CD14-positive monocyte (primary cell): ENCODE data around the gene HLA-DMB. TPM values are rescaled to one million over a fixed set of nuclear protein-coding genes. Genes with fewer than 3 reads are reported as not detected.

Experiments used
- DNase-seq, 3 donors: peaks; one replicate each; pipeline ENCODE4 v3.0.0-alpha.2; 2011 to 2022
- H2AFZ ChIP-seq: 2 replicates; pipeline ENCODE4 v1.6.0; 2012; ENCODE audit warnings: mild to moderate bottlenecking, low read depth, low read length, inconsistent platforms; ENCODE audit not compliant: insufficient read depth, poor library complexity, severe bottlenecking
- H3K27ac ChIP-seq, 2 donors: 1 replicate in 1 of 2; 2 replicates in 1 of 2; pipeline ENCODE4 v1.5.1; 2012 to 2013; ENCODE audit warnings: low read length in 2 of 2, control low read depth in 1 of 2, inconsistent platforms in 1 of 2, low read depth in 1 of 2, mild to moderate bottlenecking in 1 of 2
- H3K27me3 ChIP-seq, 2 donors: one replicate each; pipeline versions ENCODE4 v1.6.0 to v1.6.1; 2011 to 2013; ENCODE audit warnings: low read length in 2 of 2; ENCODE audit not compliant: control insufficient read depth in 2 of 2, insufficient read depth in 2 of 2
- H3K36me3 ChIP-seq, 2 donors: replicated peaks in 1 of 2; 1 replicate in 1 of 2; 2 replicates in 1 of 2; pipeline versions ENCODE4 v1.5.1 to v1.6.1; 2012 to 2013; ENCODE audit warnings: low read length in 2 of 2, control low read depth in 1 of 2, inconsistent platforms in 1 of 2, mild to moderate bottlenecking in 1 of 2; ENCODE audit not compliant: insufficient read depth in 2 of 2, control insufficient read depth in 1 of 2
- H3K4me1 ChIP-seq, 2 donors: 1 replicate in 1 of 2; 2 replicates in 1 of 2; pipeline versions ENCODE4 v1.5.1 to v1.6.1; 2012 to 2013; ENCODE audit warnings: low read length in 2 of 2, control low read depth in 1 of 2, inconsistent platforms in 1 of 2, mild to moderate bottlenecking in 1 of 2, moderate library complexity in 1 of 2; ENCODE audit not compliant: insufficient read depth in 2 of 2, control insufficient read depth in 1 of 2
- H3K4me2 ChIP-seq: replicated peaks from 2 replicates; pipeline ENCODE3; 2012; ENCODE audit warnings: low read length, moderate library complexity, mild to moderate bottlenecking; ENCODE audit not compliant: poor library complexity, severe bottlenecking; ENCODE audit errors: extremely low read depth
- H3K4me3 ChIP-seq, 3 experiments: fragments of 200-600 bp in 1 of 3; sonication (generic) in 1 of 3; replicated peaks in 1 of 3; 1 replicate in 2 of 3; 2 replicates in 1 of 3; pipeline ENCODE4 v1.5.1; 2011 to 2013; ENCODE audit warnings: low read length in 3 of 3, mild to moderate bottlenecking in 3 of 3, control low read depth in 2 of 3, low read depth in 2 of 3, inconsistent platforms in 1 of 3, moderate library complexity in 1 of 3
- H3K79me2 ChIP-seq: 2 replicates; pipeline ENCODE4 v1.6.0; 2012; ENCODE audit warnings: mild to moderate bottlenecking, control low read depth, inconsistent platforms, low read length, moderate library complexity; ENCODE audit not compliant: insufficient read depth
- H3K9ac ChIP-seq: 2 replicates; pipeline ENCODE4 v1.6.0; 2017; ENCODE audit warnings: low read length, mild to moderate bottlenecking; ENCODE audit not compliant: insufficient read depth, poor library complexity, severe bottlenecking
- H3K9me3 ChIP-seq, 2 donors: replicated peaks in 1 of 2; 1 replicate in 1 of 2; 2 replicates in 1 of 2; pipeline versions ENCODE4 v1.5.1 to v1.6.1; 2012 to 2013; ENCODE audit warnings: low read length in 2 of 2, control low read depth in 1 of 2; ENCODE audit not compliant: control insufficient read depth in 1 of 2, insufficient read depth in 1 of 2
- H4K20me1 ChIP-seq: 2 replicates; pipeline ENCODE4 v1.6.0; 2012; ENCODE audit warnings: mild to moderate bottlenecking, low read length, control low read depth, moderate library complexity; ENCODE audit not compliant: insufficient read depth
- H3K27ac Mint-ChIP-seq, 7 donors: one replicate each; pipeline ENCODE4 v1.8.0; 2020; ENCODE audit warnings: mild to moderate bottlenecking in 7 of 7, mixed read lengths in 7 of 7, moderate library complexity in 6 of 7, inconsistent platforms in 2 of 7
- H3K27me3 Mint-ChIP-seq, 3 donors: one replicate each; pipeline ENCODE4 v1.8.0; 2021 to 2022; ENCODE audit warnings: low read depth in 3 of 3, mild to moderate bottlenecking in 3 of 3, mixed read lengths in 3 of 3, moderate library complexity in 3 of 3, inconsistent platforms in 1 of 3
- H3K36me3 Mint-ChIP-seq, 2 donors: one replicate each; pipeline ENCODE4 v1.8.0; 2020; ENCODE audit warnings: mixed read lengths in 2 of 2, inconsistent platforms in 1 of 2, mild to moderate bottlenecking in 1 of 2
- H3K4me1 Mint-ChIP-seq: one replicate; pipeline ENCODE4 v1.8.0; 2020; ENCODE audit warnings: mild to moderate bottlenecking, mixed read lengths
- H3K4me3 Mint-ChIP-seq, 2 donors: one replicate each; pipeline ENCODE4 v1.8.0; 2020; ENCODE audit warnings: mild to moderate bottlenecking in 2 of 2, mixed read lengths in 2 of 2, moderate library complexity in 1 of 2
- H3K9me3 Mint-ChIP-seq, 7 donors: one replicate each; pipeline ENCODE4 v1.8.0; 2020 to 2022; ENCODE audit warnings: mixed read lengths in 7 of 7, mild to moderate bottlenecking in 6 of 7, moderate library complexity in 6 of 7, inconsistent platforms in 2 of 7
- CTCF ChIP-seq: fragments of 200-600 bp; IDR thresholded peaks from one replicate; pipeline ENCODE4 v1.8.0; 2022; ENCODE audit warnings: antibody characterized with exemption, mild to moderate bottlenecking
- WGBS: methylation state at CpG from one replicate; pipeline ENCODE4 v1.1.5; 2013; ENCODE audit warnings: missing lambda C conversion rate; ENCODE audit not compliant: insufficient coverage; 5-methylcytosine and 5-hydroxymethylcytosine counted together
- intact Hi-C, 2 donors: fragments of 100-400 bp; cut with micrococcal nuclease; formaldehyde crosslinking; loops; one replicate each; pipeline versions ENCODE4 v1.15.0 to v1.15.1; 2023
- polyA plus RNA-seq, 3 donors: library from polyadenylated mRNA; depleted of rRNA in 1 of 3; unstranded in 2 of 3; stranded (reverse) in 1 of 3; fragments of 300-500 nt in 2 of 3; fragments of >200 nt in 1 of 3; fragmentation: Illumina TruSeq in 2 of 3; gene quantifications; 1 replicate in 2 of 3; 2 replicates in 1 of 3; pipeline ENCODE4 v1.2.3, GENCODE V29; 2012 to 2021

HLA-DMB gene
- polyA plus RNA-seq, 3 donors: 510 to 924 (median 726) TPM

GRCh38 chr6:32954986-32955802 is 14.4 kb upstream of the HLA-DMB start:
- Mint-ChIP-seq H3K36me3 (peaks cover 12 to 16% of the 10 kb centered on the region in 2 donors), H3K9me3 (no peaks in the 10 kb centered on the region), H3K27ac (no peak overlapping the region), H3K4me1 (peaks cover 49% of the 10 kb centered on the region), H3K27me3 (no peaks in the 10 kb centered on the region), H3K4me3 (no peak overlapping the region)
- H3K4me1 ChIP-seq: peaks cover 41 to 43% of the 10 kb centered on the region in 2 donors
- peak; percentile 40 for TF ChIP-seq CTCF
- no peak overlapping the region for H3K9ac ChIP-seq
- H3K27ac ChIP-seq: no peak overlapping the region
- H3K9me3 ChIP-seq: no peaks in the 10 kb centered on the region
- intact Hi-C loops: no loop called here
- peaks cover 73% of the 10 kb centered on the region for H3K79me2 ChIP-seq
- H4K20me1 ChIP-seq: no peaks in the 10 kb centered on the region
- H2AFZ ChIP-seq: no peak overlapping the region
- H3K36me3 ChIP-seq: peaks cover 2 to 5% of the 10 kb centered on the region in 2 donors
- H3K4me2 ChIP-seq: no peak overlapping the region
- no peaks in the 10 kb centered on the region for H3K27me3 ChIP-seq
- 86% methylated on average over 3 of the region's 3 CpGs for WGBS
- DNase-seq: peak in 1 of 3 donors; percentile 31
- H3K4me3 ChIP-seq: no peak overlapping the region

GRCh38 chr6:32954267-32954666 is 13.4 kb upstream of the HLA-DMB start:
- Mint-ChIP-seq H3K36me3 (peaks cover 21 to 22% of the 10 kb centered on the region in 2 donors), H3K27ac (peak overlapping the region in 4 of 7 donors; percentile 21 to 97 (median 96)), H3K27me3 (peaks cover 0 to 1% (median 0%) of the 10 kb centered on the region in 3 donors), H3K4me1 (peaks cover 58% of the 10 kb centered on the region), H3K4me3 (no peak overlapping the region), H3K9me3 (no peaks in the 10 kb centered on the region)
- no peak for TF ChIP-seq CTCF
- H3K36me3 ChIP-seq: peaks cover 10 to 14% of the 10 kb centered on the region in 2 donors
- DNase-seq: no peak
- H3K4me1 ChIP-seq: peaks cover 51 to 52% of the 10 kb centered on the region in 2 donors
- H3K9ac ChIP-seq: no peak overlapping the region
- intact Hi-C loops: no loop called here
- H4K20me1 ChIP-seq: no peaks in the 10 kb centered on the region
- H3K4me3 ChIP-seq: no peak overlapping the region
- H3K9me3 ChIP-seq: no peaks in the 10 kb centered on the region
- no peak overlapping the region for H3K4me2 ChIP-seq
- no peak overlapping the region for H3K27ac ChIP-seq
- no peaks in the 10 kb centered on the region for H3K27me3 ChIP-seq
- 63% methylated on average over 3 of the region's 4 CpGs for WGBS
- no peak overlapping the region for H2AFZ ChIP-seq
- H3K79me2 ChIP-seq: peaks cover 73% of the 10 kb centered on the region
